Heart right ventricle (tissue), 16 donors: ENCODE data around the gene NUDT8. TPM values are rescaled to one million over a fixed set of nuclear protein-coding genes. Genes with fewer than 3 reads are reported as not detected.
A peak's percentile ranks its signal among the peaks of the same experiment; 100 is the strongest.

ENCODE experiments used
- ATAC-seq, 8 donors: fragments of 200-7000 bp; cut with Tn5 transposase; one replicate each; pipeline ENCODE4 v1.9.1; 2020; ENCODE audit warnings: mild to moderate bottlenecking in 8 of 8, moderate library complexity in 8 of 8, moderate number of reproducible peaks in 1 of 8
- DNase-seq, 2 donors: peaks; one replicate each; pipeline ENCODE4 v3.0.0-alpha.2; 2020
- H3K27ac ChIP-seq, 10 donors: fragments of 200-600 bp; sonication (generic) in 2 of 10; one replicate each; pipeline versions ENCODE4 v1.5.0 to v1.8.0; 2020 to 2022; ENCODE audit warnings: mild to moderate bottlenecking in 3 of 10
- H3K27me3 ChIP-seq, 7 donors: fragments of 200-600 bp; one replicate each; pipeline ENCODE4 v1.8.0; 2021 to 2022; ENCODE audit warnings: mild to moderate bottlenecking in 2 of 7
- H3K36me3 ChIP-seq, 9 donors: fragments of 200-600 bp; sonication (generic) in 1 of 9; one replicate each; pipeline versions ENCODE4 v1.5.0 to v1.8.0; 2020 to 2022; ENCODE audit warnings: mild to moderate bottlenecking in 2 of 9
- H3K4me1 ChIP-seq, 9 donors: fragments of 200-600 bp; sonication (generic) in 1 of 9; one replicate each; pipeline versions ENCODE4 v1.5.0 to v1.8.0; 2020 to 2022; ENCODE audit warnings: mild to moderate bottlenecking in 4 of 9
- H3K4me3 ChIP-seq, 10 donors: fragments of 200-600 bp; sonication (generic) in 2 of 10; one replicate each; pipeline versions ENCODE4 v1.5.0 to v1.8.0; 2020 to 2022; ENCODE audit warnings: mild to moderate bottlenecking in 7 of 10, moderate library complexity in 2 of 10
- H3K9me3 ChIP-seq, 11 donors: fragments of 200-600 bp in 10 of 11; sonication (generic) in 2 of 11; one replicate each; pipeline versions ENCODE4 v1.5.0 to v1.8.0; 2013 to 2022; ENCODE audit warnings: mild to moderate bottlenecking in 2 of 11, control low read depth in 1 of 11, moderate library complexity in 1 of 11
- WGBS, 2 donors: extraction: QIAGEN DNeasy Blood & Tissue Kit; methylation state at CpG; one replicate each; pipeline ENCODE4 v1.1.7; 2013; ENCODE audit warnings: inconsistent platforms in 1 of 2; 5-methylcytosine and 5-hydroxymethylcytosine counted together
- intact Hi-C, 10 donors: fragments of 100-400 bp; cut with DNase I; formaldehyde crosslinking; loops; one replicate each; pipeline versions ENCODE4 v1.11.1 to v1.14.2; 2022
- polyA plus RNA-seq, 2 donors: library from polyadenylated mRNA; stranded (reverse); fragments of 200-250 nt; gene quantifications; one replicate each; pipeline ENCODE4 v1.2.3, GENCODE V29; 2013
- total RNA-seq, 10 donors: library from RNA; stranded (reverse); fragmentation: NEBNext Ultra II Directional in 3 of 10; extraction: Animal tissue kit (Norgen Biotek cat#: 25700) in 3 of 10; gene quantifications; one replicate each; pipeline versions ENCODE4 v1.2.1 to v1.2.4, GENCODE V29; 2021 to 2023
- TF ChIP-seq, protein P1 (sequence below), 9 donors: fragments of 200-600 bp; sonication (generic) in 2 of 9; IDR thresholded peaks; one replicate each; pipeline versions ENCODE4 v1.5.0 to v1.8.0; 2021 to 2022; ENCODE audit warnings: antibody characterized with exemption in 9 of 9, mild to moderate bottlenecking in 5 of 9, moderate library complexity in 1 of 9
- donor health status: Arrhythmogenic right ventricular cardiomyopathy.
- donor health status: ischemic (EF 13 %, LVEDD 7.1; RV severe dilation, severe dysfunction).
- donor health status: healthy with polysubstance abuse.
- donor health status: DM: no; HTN: yes; CAD: no.
- donor health status: DM: no; HTN: no; CAD: no.
- donor health status: ischemic (EF 25% LVEDD 6.9; RV normal size, moderate dysfunction).
- donor health status: ischemic (EF 25% LVEDD 5.7; RV mildly dilated, moderate dysfunction).
- donor health status: healthy.
- donor health status: DM: yes; HTN: yes; CAD: no.
- donor health status: Ischemic cardiomyopathy.
- donor health status: ischemic (EF 35%, LVEDD 5.7; RV mildly dilated, moderate dysfunction).
- donor health status: nonischemic (EF 11% LVEDD 7.7; RV severe dilation, severe dysfunction).
- donor health status: DM: yes; HTN: yes; CAD: no.
- donor health status: PGD.
- donor health status: ischemic (EF 29% LVEDD 5.4; RV normal size, mild dysfunction).
- donor health status: nonischemic (EF 23%, LVEDD 6.1; RV moderate dilation, normal function).

Gene NUDT8
- total and polyA plus RNA-seq, 12 donors, result 40.5 to 107 (median 51.7) TPM

DNA sequence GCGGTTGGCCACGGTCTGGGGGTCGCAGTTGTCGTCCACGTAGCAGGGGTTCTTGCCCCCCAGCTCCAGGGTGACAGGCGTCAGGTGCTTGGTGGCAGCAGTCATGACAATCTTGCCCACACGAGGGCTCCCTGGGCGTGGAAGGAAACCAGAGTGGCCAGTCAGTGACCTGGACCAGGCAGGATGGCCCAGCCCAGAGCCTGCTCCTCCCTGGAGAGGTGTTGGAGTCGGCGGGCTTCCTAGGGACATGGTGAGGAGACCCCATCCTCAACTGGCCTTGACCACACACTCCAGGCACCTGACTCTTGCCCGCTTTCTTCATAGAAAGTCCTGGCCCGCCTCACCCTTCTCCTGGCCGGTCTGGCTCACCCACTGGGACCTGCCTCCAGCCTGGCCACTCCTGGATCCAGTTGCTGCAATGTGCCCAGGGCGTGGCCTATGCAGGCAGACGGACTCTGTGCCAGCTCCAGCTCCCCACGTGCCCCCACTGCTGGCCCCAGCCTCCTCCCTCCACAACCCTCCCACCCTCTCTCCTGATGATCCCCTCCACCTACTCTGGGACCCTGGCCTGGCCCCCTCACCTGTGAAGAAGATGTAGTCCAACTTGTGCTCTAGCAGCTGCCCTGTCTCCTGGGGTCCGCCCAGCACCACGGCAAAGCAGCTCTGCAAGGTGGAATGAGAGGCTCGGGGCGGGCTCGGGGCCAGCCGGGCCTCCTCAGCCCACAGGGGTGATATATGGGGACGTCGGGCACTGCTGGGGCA, 36.0 kb upstream of the NUDT8 start:
- intact Hi-C loops, result no loop called here
- Histone ChIP-seq H3K36me3 (no peaks in the 10 kb centered on the region), H3K4me1 (no peaks in the 10 kb centered on the region), H3K9me3 (no peaks in the 10 kb centered on the region), H3K4me3 (no peak overlapping the region), H3K27me3 (no peaks in the 10 kb centered on the region), H3K27ac (no peak overlapping the region)
- TF ChIP-seq, protein P1, sequence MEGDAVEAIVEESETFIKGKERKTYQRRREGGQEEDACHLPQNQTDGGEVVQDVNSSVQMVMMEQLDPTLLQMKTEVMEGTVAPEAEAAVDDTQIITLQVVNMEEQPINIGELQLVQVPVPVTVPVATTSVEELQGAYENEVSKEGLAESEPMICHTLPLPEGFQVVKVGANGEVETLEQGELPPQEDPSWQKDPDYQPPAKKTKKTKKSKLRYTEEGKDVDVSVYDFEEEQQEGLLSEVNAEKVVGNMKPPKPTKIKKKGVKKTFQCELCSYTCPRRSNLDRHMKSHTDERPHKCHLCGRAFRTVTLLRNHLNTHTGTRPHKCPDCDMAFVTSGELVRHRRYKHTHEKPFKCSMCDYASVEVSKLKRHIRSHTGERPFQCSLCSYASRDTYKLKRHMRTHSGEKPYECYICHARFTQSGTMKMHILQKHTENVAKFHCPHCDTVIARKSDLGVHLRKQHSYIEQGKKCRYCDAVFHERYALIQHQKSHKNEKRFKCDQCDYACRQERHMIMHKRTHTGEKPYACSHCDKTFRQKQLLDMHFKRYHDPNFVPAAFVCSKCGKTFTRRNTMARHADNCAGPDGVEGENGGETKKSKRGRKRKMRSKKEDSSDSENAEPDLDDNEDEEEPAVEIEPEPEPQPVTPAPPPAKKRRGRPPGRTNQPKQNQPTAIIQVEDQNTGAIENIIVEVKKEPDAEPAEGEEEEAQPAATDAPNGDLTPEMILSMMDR (IDR thresholded peaks at IDR 0.05), result peak in 6 of 9 donors; percentile 25 to 44 (median 34)
- ATAC-seq, result peak in 5 of 8 donors; percentile 34 to 66 (median 49)
- DNase-seq, result no peak
- WGBS, 2 donors, result 76 to 77% methylated on average over 24 of the region's 24 CpGs

DNA sequence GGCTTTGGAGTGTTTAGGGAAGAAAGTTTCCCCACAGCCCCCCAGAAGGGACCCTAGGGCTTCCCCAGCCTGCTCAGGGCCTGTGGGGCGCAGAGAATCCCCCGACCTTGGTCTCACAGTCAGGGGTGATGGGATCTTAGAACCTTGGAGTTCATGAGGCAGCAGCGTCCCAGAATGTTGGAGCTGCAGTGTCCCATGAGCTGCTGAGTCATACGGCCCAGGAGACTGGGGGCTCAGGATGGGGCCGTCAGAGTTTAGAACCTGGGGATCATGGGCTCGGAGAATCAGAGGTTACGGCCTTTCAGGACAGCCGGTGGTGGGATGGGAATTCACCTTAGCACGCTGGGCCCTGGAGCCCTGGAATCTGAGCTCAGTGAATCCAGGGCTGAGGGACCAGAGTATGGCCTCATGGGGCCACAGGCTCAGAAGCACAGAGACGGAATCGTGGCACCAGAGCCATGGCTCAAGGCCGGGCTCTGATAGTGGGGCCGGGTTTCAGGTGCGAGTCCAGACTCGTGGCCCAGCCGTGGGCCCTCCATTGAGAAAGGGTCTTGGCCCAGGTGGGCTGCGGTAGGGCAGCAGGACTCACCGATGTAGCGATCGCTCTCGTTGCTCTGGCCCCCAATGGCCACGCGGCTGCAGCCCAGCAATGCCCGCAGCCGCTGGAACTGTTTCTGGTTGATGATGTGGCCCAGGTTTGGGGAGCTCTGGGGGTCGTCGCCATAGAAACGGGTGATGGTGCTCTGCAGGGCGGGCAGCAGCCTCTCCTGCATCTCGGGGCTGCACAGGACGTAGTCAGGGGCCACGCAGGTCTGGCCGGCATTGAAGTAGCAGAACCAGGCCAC, 35.2 kb upstream of the NUDT8 start:
- ATAC-seq (no peak), DNase-seq (no peak)
- TF ChIP-seq, protein P1 (IDR thresholded peaks at IDR 0.05), result no peak
- intact Hi-C loops, result loop anchor here in 1 of 10 donors (5.0 kb wide), 1 partner anchor 93 kb away; no protein-coding TSS in a partner anchor
- WGBS, 2 donors, result 88 to 90% methylated on average over 32 to 33 of the region's 33 CpGs
- H3K27me3 ChIP-seq, result no peaks in the 10 kb centered on the region
- H3K36me3 ChIP-seq, result no peaks in the 10 kb centered on the region
- H3K4me3 ChIP-seq, result no peak overlapping the region
- no peak overlapping the region for H3K27ac ChIP-seq
- no peaks in the 10 kb centered on the region for H3K9me3 ChIP-seq
- H3K4me1 ChIP-seq, result no peaks in the 10 kb centered on the region

DNA sequence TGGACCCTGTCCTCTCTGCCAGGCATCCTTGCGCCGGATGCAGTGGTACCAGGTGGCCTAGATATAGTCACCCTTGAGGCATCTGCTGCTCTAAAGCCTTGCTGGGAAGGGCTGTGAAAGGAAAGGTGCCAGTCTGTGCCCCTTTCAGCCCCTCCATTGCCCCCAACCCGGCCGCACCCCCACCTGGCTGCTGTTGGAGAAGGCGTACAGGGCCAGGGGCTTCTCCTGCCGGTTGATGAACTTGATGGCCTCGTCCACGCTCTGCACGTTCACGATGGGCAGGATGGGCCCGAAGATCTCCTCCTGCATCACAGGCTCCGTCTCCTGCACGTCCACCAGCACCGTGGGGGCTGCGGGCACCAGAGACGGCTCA, 34.5 kb upstream of the NUDT8 start:
- no peak overlapping the region for H3K27ac ChIP-seq
- H3K4me1 ChIP-seq, result no peaks in the 10 kb centered on the region
- no peaks in the 10 kb centered on the region for H3K27me3 ChIP-seq
- intact Hi-C loops, result loop anchor here in 1 of 10 donors (5.0 kb wide), 1 partner anchor 92 kb away; no protein-coding TSS in a partner anchor
- no peaks in the 10 kb centered on the region for H3K9me3 ChIP-seq
- ATAC-seq, result no peak
- H3K36me3 ChIP-seq, result no peaks in the 10 kb centered on the region
- no peak for DNase-seq
- TF ChIP-seq, protein P1 (IDR thresholded peaks at IDR 0.05), result no peak
- H3K4me3 ChIP-seq, result no peak overlapping the region
- 84 to 93% methylated on average over 15 to 16 of the region's 16 CpGs for WGBS, 2 donors

DNA sequence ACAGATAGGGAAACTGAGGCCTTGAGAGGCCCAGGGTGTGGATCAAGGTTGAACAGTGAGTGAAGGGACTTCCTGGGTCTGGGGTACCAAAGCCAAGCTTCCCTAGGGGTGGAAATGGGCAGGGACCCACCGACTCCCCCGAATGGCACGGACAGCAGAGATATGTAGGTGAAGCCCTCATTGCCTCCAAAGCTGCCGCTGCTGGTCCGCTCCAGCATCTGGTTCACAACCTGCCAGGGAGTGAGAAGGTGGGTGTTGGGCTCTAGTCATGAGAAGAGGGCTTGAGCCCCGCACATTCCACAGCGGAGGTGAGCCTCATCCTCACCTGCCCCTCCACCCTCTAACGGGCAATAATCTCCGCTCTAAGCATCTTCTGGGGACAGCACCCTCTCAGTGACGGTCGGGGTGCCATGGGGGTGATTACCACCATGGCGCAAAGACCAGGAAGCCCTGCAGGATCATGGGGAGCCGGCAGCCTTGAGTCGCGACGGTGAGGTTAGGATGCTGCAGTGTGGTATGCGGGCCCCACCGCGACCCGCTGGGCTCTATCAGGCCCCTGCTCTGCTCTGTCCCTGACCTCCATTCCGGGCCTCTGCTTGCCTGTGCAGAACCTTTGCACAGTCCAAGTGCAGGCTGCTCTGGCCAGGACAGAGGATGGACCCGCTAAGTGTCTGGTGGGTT, 33.9 kb upstream of the NUDT8 start:
- ATAC-seq (no peak), DNase-seq (no peak)
- no peaks in the 10 kb centered on the region for H3K36me3 ChIP-seq
- TF ChIP-seq, protein P1 (IDR thresholded peaks at IDR 0.05), result no peak
- H3K4me1 ChIP-seq, result no peaks in the 10 kb centered on the region
- intact Hi-C loops, result loop anchor here in 1 of 10 donors (5.0 kb wide), 1 partner anchor 91 kb away; no protein-coding TSS in a partner anchor
- H3K4me3 ChIP-seq, result no peak overlapping the region
- H3K27me3 ChIP-seq, result no peaks in the 10 kb centered on the region
- WGBS, 2 donors, result 89 to 94% methylated on average over 22 of the region's 22 CpGs
- H3K9me3 ChIP-seq, result no peaks in the 10 kb centered on the region
- H3K27ac ChIP-seq, result no peak overlapping the region
